Heart right ventricle (tissue), 16 donors: Measurements from ENCODE around the gene EFCC1. TPM values are rescaled to one million over a fixed set of nuclear protein-coding genes. Genes with fewer than 3 reads are reported as not detected.

ENCODE experiments used
- ATAC-seq, 8 donors: fragments of 200-7000 bp; cut with Tn5 transposase; one replicate each; pipeline ENCODE4 v1.9.1; 2020; ENCODE audit warnings: mild to moderate bottlenecking in 8 of 8, moderate library complexity in 8 of 8, moderate number of reproducible peaks in 1 of 8
- DNase-seq, 2 donors: peaks; one replicate each; pipeline ENCODE4 v3.0.0-alpha.2; 2020
- H3K27ac ChIP-seq, 10 donors: fragments of 200-600 bp; sonication (generic) in 2 of 10; one replicate each; pipeline versions ENCODE4 v1.5.0 to v1.8.0; 2020 to 2022; ENCODE audit warnings: mild to moderate bottlenecking in 3 of 10
- H3K27me3 ChIP-seq, 7 donors: fragments of 200-600 bp; one replicate each; pipeline ENCODE4 v1.8.0; 2021 to 2022; ENCODE audit warnings: mild to moderate bottlenecking in 2 of 7
- H3K36me3 ChIP-seq, 9 donors: fragments of 200-600 bp; sonication (generic) in 1 of 9; one replicate each; pipeline versions ENCODE4 v1.5.0 to v1.8.0; 2020 to 2022; ENCODE audit warnings: mild to moderate bottlenecking in 2 of 9
- H3K4me1 ChIP-seq, 9 donors: fragments of 200-600 bp; sonication (generic) in 1 of 9; one replicate each; pipeline versions ENCODE4 v1.5.0 to v1.8.0; 2020 to 2022; ENCODE audit warnings: mild to moderate bottlenecking in 4 of 9
- H3K4me3 ChIP-seq, 10 donors: fragments of 200-600 bp; sonication (generic) in 2 of 10; one replicate each; pipeline versions ENCODE4 v1.5.0 to v1.8.0; 2020 to 2022; ENCODE audit warnings: mild to moderate bottlenecking in 7 of 10, moderate library complexity in 2 of 10
- H3K9me3 ChIP-seq, 11 donors: fragments of 200-600 bp in 10 of 11; sonication (generic) in 2 of 11; one replicate each; pipeline versions ENCODE4 v1.5.0 to v1.8.0; 2013 to 2022; ENCODE audit warnings: mild to moderate bottlenecking in 2 of 11, control low read depth in 1 of 11, moderate library complexity in 1 of 11
- CTCF ChIP-seq, 9 donors: fragments of 200-600 bp; sonication (generic) in 2 of 9; IDR thresholded peaks; one replicate each; pipeline versions ENCODE4 v1.5.0 to v1.8.0; 2021 to 2022; ENCODE audit warnings: antibody characterized with exemption in 9 of 9, mild to moderate bottlenecking in 5 of 9, moderate library complexity in 1 of 9
- WGBS, 2 donors: extraction: QIAGEN DNeasy Blood & Tissue Kit; methylation state at CpG; one replicate each; pipeline ENCODE4 v1.1.7; 2013; ENCODE audit warnings: inconsistent platforms in 1 of 2; 5-methylcytosine and 5-hydroxymethylcytosine counted together
- intact Hi-C, 10 donors: fragments of 100-400 bp; cut with DNase I; formaldehyde crosslinking; loops; one replicate each; pipeline versions ENCODE4 v1.11.1 to v1.14.2; 2022
- polyA plus RNA-seq, 2 donors: library from polyadenylated mRNA; stranded (reverse); fragments of 200-250 nt; gene quantifications; one replicate each; pipeline ENCODE4 v1.2.3, GENCODE V29; 2013
- total RNA-seq, 10 donors: library from RNA; stranded (reverse); fragmentation: NEBNext Ultra II Directional in 3 of 10; extraction: Animal tissue kit (Norgen Biotek cat#: 25700) in 3 of 10; gene quantifications; one replicate each; pipeline versions ENCODE4 v1.2.1 to v1.2.4, GENCODE V29; 2021 to 2023
- donor health status: Arrhythmogenic right ventricular cardiomyopathy.
- donor health status: ischemic (EF 13 %, LVEDD 7.1; RV severe dilation, severe dysfunction).
- donor health status: healthy with polysubstance abuse.
- donor health status: DM: no; HTN: yes; CAD: no.
- donor health status: DM: no; HTN: no; CAD: no.
- donor health status: ischemic (EF 25% LVEDD 6.9; RV normal size, moderate dysfunction).
- donor health status: ischemic (EF 25% LVEDD 5.7; RV mildly dilated, moderate dysfunction).
- donor health status: healthy.
- donor health status: DM: yes; HTN: yes; CAD: no.
- donor health status: Ischemic cardiomyopathy.
- donor health status: ischemic (EF 35%, LVEDD 5.7; RV mildly dilated, moderate dysfunction).
- donor health status: nonischemic (EF 11% LVEDD 7.7; RV severe dilation, severe dysfunction).
- donor health status: DM: yes; HTN: yes; CAD: no.
- donor health status: PGD.
- donor health status: ischemic (EF 29% LVEDD 5.4; RV normal size, mild dysfunction).
- donor health status: nonischemic (EF 23%, LVEDD 6.1; RV moderate dilation, normal function).

EFCC1 gene
- total and polyA plus RNA-seq, 12 donors: 1.0 to 3.3 (median 2.1) TPM

- DNase-seq (no peak), ATAC-seq (no peak)
- no peak for TF ChIP-seq CTCF (IDR thresholded peaks at IDR 0.05)
- intact Hi-C loops: loop anchor here in 1 of 10 donors (10.0 kb wide), 1 partner anchor 53 kb away; no protein-coding TSS in a partner anchor
- Histone ChIP-seq H3K9me3 (peaks cover 0 to 10% (median 0%) of the 10 kb centered on the region in 11 donors), H3K36me3 (peaks cover 0 to 64% (median 0%) of the 10 kb centered on the region in 9 donors), H3K27ac (no peak overlapping the region), H3K4me3 (no peak overlapping the region), H3K27me3 (no peaks in the 10 kb centered on the region), H3K4me1 (peaks cover 0 to 5% (median 0%) of the 10 kb centered on the region in 9 donors)
- WGBS, 2 donors: 79 to 87% methylated on average over 10 of the region's 10 CpGs
Observed at GRCh38 chr3:129038121-129038855, 37.2 kb downstream of the EFCC1 start.

DNA sequence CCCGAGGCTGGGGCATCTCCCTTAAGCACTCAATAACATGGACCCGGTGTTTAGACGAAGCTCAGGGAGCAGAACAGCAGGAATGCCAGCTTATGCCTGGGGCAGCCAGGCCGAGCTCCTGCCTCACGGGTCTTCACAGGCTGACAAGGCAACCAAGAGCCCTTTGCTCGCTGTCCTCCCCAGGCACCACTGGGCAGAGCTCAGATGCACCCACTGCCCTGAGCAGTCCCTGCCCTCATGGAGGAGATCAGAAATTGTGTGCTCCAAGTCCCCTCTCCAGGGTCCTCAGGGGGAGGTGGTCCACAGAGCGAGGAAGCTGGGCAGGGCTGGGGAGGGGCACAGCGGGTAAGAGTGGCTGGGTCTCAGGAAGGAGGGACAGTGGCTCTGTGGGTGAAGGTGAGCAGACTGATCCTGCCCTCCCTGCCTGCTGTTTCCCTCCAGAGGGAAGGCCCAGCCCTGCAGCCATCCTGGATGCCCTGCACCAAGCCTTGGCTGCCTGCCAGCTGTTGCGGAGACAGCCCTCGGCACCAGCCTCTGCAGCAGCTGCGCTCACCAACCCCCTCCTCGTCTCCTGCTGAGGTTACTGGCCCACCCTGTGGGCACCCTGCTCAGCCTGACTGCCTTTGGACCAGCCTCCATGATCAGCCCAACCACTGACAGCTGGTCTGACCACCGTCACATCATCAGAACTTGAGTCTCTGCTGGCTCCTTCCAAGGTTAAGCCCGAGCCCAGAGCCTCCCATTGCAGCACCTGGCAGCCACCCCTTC, 38.4 kb downstream of the EFCC1 start:
- no peak overlapping the region for H3K27ac ChIP-seq
- H3K27me3 ChIP-seq: peaks cover 0 to 4% (median 0%) of the 10 kb centered on the region in 7 donors
- TF ChIP-seq CTCF (IDR thresholded peaks at IDR 0.05): no peak
- WGBS, 2 donors: 69 to 73% methylated on average over 14 of the region's 14 CpGs
- intact Hi-C loops: loop anchor here in 2 of 10 donors (10.0 kb wide), 1 partner anchor 55 kb away; no protein-coding TSS in a partner anchor
- peak in 6 of 8 donors; percentile 25 to 70 (median 46) for ATAC-seq
- peaks cover 0 to 5% (median 0%) of the 10 kb centered on the region in 9 donors for H3K4me1 ChIP-seq
- H3K36me3 ChIP-seq: peaks cover 0 to 53% (median 0%) of the 10 kb centered on the region in 9 donors
- DNase-seq: no peak
- peaks cover 0 to 22% (median 0%) of the 10 kb centered on the region in 11 donors for H3K9me3 ChIP-seq
- H3K4me3 ChIP-seq: no peak overlapping the region

- Histone ChIP-seq H3K36me3 (peaks cover 0 to 47% (median 0%) of the 10 kb centered on the region in 9 donors), H3K4me3 (no peak overlapping the region), H3K9me3 (peaks cover 0 to 27% (median 0%) of the 10 kb centered on the region in 11 donors), H3K27me3 (peaks cover 0 to 9% (median 0%) of the 10 kb centered on the region in 7 donors), H3K27ac (no peak overlapping the region), H3K4me1 (peaks cover 0 to 5% (median 0%) of the 10 kb centered on the region in 9 donors)
- intact Hi-C loops: loop anchor here in 1 of 10 donors (10.0 kb wide), 1 partner anchor 55 kb away; no protein-coding TSS in a partner anchor
- WGBS, 2 donors: 80 to 88% methylated on average over 3 of the region's 3 CpGs
- ATAC-seq (no peak), DNase-seq (no peak)
- no peak for TF ChIP-seq CTCF (IDR thresholded peaks at IDR 0.05)
Observed at GRCh38 chr3:129040039-129040336, 38.9 kb downstream of the EFCC1 start.

GRCh38 chr3:129040579-129041300, 39.6 kb downstream of the EFCC1 start:
- H3K27me3 ChIP-seq: peaks cover 0 to 15% (median 6%) of the 10 kb centered on the region in 7 donors
- no peak for ATAC-seq
- H3K36me3 ChIP-seq: peaks cover 0 to 40% (median 0%) of the 10 kb centered on the region in 9 donors
- H3K4me1 ChIP-seq: peaks cover 0 to 11% (median 5%) of the 10 kb centered on the region in 9 donors
- intact Hi-C loops: loop anchor here in 1 of 10 donors (10.0 kb wide), 1 partner anchor 56 kb away; no protein-coding TSS in a partner anchor
- no peak overlapping the region for H3K27ac ChIP-seq
- no peak overlapping the region for H3K4me3 ChIP-seq
- DNase-seq: no peak
- H3K9me3 ChIP-seq: peaks cover 0 to 33% (median 0%) of the 10 kb centered on the region in 11 donors
- TF ChIP-seq CTCF (IDR thresholded peaks at IDR 0.05): no peak
- 88 to 89% methylated on average over 15 of the region's 15 CpGs for WGBS, 2 donors
